ENCODE results near the gene IRX5.

IRX5 gene

DNA sequence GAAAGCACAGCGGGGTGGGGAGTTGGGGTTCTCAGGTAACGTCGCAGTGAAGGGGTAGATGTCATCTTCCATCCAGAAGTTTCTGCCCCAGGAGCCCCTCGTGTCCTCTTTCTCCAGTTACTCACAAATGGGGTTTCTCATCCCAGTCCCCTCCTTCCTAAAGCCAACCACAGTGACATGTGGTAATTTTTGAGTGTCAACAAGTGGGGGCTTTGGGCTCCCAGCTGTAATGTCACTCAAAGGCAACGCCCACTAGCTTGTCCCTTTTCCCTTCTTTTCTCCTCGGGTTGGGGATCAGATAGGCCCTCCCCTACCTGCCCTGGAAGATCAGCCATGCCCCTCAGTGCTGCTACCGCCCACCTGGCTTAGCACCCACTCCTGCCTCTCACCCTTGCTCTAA is 14.4 kb downstream of the IRX5 start:
- no peaks in the 10 kb centered on the region for H3K9me2 ChIP-seq (ENCODE audit: low read depth, low read length)
- H3K4me2 ChIP-seq (ENCODE audit: low read length), result no peak overlapping the region
- H3K79me2 ChIP-seq (ENCODE audit: insufficient read depth, low read length), result no peaks in the 10 kb centered on the region
- no peak overlapping the region for H2AFZ ChIP-seq (ENCODE audit: low read length)
- H3K27ac ChIP-seq (ENCODE audit: low read depth, low read length, poor library complexity, severe bottlenecking), result no peak overlapping the region
- H3F3A ChIP-seq (ENCODE audit: insufficient read depth, low read length), result no peaks in the 10 kb centered on the region
- H3K9ac ChIP-seq (ENCODE audit: low read length), result no peak overlapping the region
- no peaks in the 10 kb centered on the region for H3K36me3 ChIP-seq (ENCODE audit: insufficient read depth, low read length)
- no peaks in the 10 kb centered on the region for H3K9me3 ChIP-seq (ENCODE audit: low read length)
- H3K27me3 ChIP-seq (ENCODE audit: insufficient read depth, low read length), result no peaks in the 10 kb centered on the region
- TF ChIP-seq, protein P1, sequence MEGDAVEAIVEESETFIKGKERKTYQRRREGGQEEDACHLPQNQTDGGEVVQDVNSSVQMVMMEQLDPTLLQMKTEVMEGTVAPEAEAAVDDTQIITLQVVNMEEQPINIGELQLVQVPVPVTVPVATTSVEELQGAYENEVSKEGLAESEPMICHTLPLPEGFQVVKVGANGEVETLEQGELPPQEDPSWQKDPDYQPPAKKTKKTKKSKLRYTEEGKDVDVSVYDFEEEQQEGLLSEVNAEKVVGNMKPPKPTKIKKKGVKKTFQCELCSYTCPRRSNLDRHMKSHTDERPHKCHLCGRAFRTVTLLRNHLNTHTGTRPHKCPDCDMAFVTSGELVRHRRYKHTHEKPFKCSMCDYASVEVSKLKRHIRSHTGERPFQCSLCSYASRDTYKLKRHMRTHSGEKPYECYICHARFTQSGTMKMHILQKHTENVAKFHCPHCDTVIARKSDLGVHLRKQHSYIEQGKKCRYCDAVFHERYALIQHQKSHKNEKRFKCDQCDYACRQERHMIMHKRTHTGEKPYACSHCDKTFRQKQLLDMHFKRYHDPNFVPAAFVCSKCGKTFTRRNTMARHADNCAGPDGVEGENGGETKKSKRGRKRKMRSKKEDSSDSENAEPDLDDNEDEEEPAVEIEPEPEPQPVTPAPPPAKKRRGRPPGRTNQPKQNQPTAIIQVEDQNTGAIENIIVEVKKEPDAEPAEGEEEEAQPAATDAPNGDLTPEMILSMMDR (IDR thresholded peaks at IDR 0.05; ENCODE audit: low read length), result no peak
- no peak for TF ChIP-seq EZH2 (IDR thresholded peaks at IDR 0.05; ENCODE audit: borderline replicate concordance, low read length)
- no peaks in the 10 kb centered on the region for H4K20me1 ChIP-seq (ENCODE audit: insufficient read depth, low read length)
- H3K4me3 ChIP-seq (ENCODE audit: low read depth, low read length, poor library complexity, severe bottlenecking), result no peak overlapping the region
- no peaks in the 10 kb centered on the region for H3K4me1 ChIP-seq (ENCODE audit: insufficient read depth, low read length, severe bottlenecking)

DNA sequence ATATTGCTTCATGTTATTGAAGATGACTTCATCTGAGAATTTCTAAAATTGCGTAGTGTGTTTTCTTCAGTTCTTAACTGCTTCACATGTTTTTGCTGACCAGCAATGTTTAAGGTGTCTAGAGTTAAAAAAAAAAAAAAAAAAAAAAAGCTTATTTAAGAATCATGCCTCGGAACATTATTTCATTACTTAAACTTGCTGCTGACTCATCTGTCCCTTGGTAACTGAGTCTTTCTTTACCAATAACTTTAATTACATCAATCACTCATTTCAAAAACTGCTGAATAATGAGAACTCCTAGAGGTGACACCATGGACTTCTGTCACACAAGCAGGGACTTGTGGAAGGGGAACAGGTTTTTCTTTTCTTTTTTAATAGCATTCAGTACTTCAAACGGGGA is 16.2 kb downstream of the IRX5 start:
- no peaks in the 10 kb centered on the region for H3K4me1 ChIP-seq (ENCODE audit: insufficient read depth, low read length, severe bottlenecking)
- no peak overlapping the region for H3K9ac ChIP-seq (ENCODE audit: low read length)
- no peak overlapping the region for H3K4me3 ChIP-seq (ENCODE audit: low read depth, low read length, poor library complexity, severe bottlenecking)
- H3K4me2 ChIP-seq (ENCODE audit: low read length), result no peak overlapping the region
- no peak overlapping the region for H2AFZ ChIP-seq (ENCODE audit: low read length)
- H3F3A ChIP-seq (ENCODE audit: insufficient read depth, low read length), result no peaks in the 10 kb centered on the region
- H3K36me3 ChIP-seq (ENCODE audit: insufficient read depth, low read length), result no peaks in the 10 kb centered on the region
- H3K9me3 ChIP-seq (ENCODE audit: low read length), result no peaks in the 10 kb centered on the region
- no peaks in the 10 kb centered on the region for H3K9me2 ChIP-seq (ENCODE audit: low read depth, low read length)
- H3K27me3 ChIP-seq (ENCODE audit: insufficient read depth, low read length), result no peaks in the 10 kb centered on the region
- no peak for TF ChIP-seq EZH2 (IDR thresholded peaks at IDR 0.05; ENCODE audit: borderline replicate concordance, low read length)
- TF ChIP-seq, protein P1 (IDR thresholded peaks at IDR 0.05; ENCODE audit: low read length), result no peak
- no peak overlapping the region for H3K27ac ChIP-seq (ENCODE audit: low read depth, low read length, poor library complexity, severe bottlenecking)
- no peaks in the 10 kb centered on the region for H3K79me2 ChIP-seq (ENCODE audit: insufficient read depth, low read length)
- no peaks in the 10 kb centered on the region for H4K20me1 ChIP-seq (ENCODE audit: insufficient read depth, low read length)

DNA sequence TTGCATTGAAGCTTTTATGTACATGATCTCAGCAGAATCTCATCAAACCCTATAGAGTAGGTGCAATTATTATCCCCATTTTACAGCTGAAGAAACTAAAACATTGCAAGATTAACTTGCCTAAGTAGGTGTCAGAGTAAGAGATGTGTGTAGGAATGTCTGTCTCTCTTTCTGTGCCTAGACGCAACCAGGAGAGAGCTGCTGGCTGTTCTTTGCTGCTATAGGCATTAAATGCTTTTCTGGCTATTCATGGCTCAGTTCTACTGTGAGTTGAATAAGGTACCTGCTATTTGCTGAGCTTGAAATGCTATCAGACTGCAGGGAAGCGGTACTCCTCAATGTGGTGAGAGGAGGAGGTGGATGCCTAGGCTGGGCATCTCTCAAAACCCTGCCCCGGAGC is 17.0 kb downstream of the IRX5 start:
- H2AFZ ChIP-seq (ENCODE audit: low read length), result no peak overlapping the region

More for the DNA sequence above, 17.0 kb downstream of the IRX5 start:
- H3F3A ChIP-seq (ENCODE audit: insufficient read depth, low read length), result no peaks in the 10 kb centered on the region
- H3K4me3 ChIP-seq (ENCODE audit: low read depth, low read length, poor library complexity, severe bottlenecking), result no peak overlapping the region
- no peak for TF ChIP-seq EZH2 (IDR thresholded peaks at IDR 0.05; ENCODE audit: borderline replicate concordance, low read length)
- TF ChIP-seq, protein P1 (IDR thresholded peaks at IDR 0.05; ENCODE audit: low read length), result no peak
- no peaks in the 10 kb centered on the region for H3K9me3 ChIP-seq (ENCODE audit: low read length)
- no peaks in the 10 kb centered on the region for H3K79me2 ChIP-seq (ENCODE audit: insufficient read depth, low read length)
- H3K4me1 ChIP-seq (ENCODE audit: insufficient read depth, low read length, severe bottlenecking), result no peaks in the 10 kb centered on the region
- H3K9ac ChIP-seq (ENCODE audit: low read length), result no peak overlapping the region
- H4K20me1 ChIP-seq (ENCODE audit: insufficient read depth, low read length), result no peaks in the 10 kb centered on the region
- no peak overlapping the region for H3K4me2 ChIP-seq (ENCODE audit: low read length)
- H3K27me3 ChIP-seq (ENCODE audit: insufficient read depth, low read length), result no peaks in the 10 kb centered on the region
- no peak overlapping the region for H3K27ac ChIP-seq (ENCODE audit: low read depth, low read length, poor library complexity, severe bottlenecking)
- H3K36me3 ChIP-seq (ENCODE audit: insufficient read depth, low read length), result no peaks in the 10 kb centered on the region
- H3K9me2 ChIP-seq (ENCODE audit: low read depth, low read length), result no peaks in the 10 kb centered on the region

Data from OCI-LY1 (cell line).